Measurements from ENCODE around the gene GHRL.

Gene GHRL, protein sequence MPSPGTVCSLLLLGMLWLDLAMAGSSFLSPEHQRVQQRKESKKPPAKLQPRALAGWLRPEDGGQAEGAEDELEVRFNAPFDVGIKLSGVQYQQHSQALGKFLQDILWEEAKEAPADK

DNA sequence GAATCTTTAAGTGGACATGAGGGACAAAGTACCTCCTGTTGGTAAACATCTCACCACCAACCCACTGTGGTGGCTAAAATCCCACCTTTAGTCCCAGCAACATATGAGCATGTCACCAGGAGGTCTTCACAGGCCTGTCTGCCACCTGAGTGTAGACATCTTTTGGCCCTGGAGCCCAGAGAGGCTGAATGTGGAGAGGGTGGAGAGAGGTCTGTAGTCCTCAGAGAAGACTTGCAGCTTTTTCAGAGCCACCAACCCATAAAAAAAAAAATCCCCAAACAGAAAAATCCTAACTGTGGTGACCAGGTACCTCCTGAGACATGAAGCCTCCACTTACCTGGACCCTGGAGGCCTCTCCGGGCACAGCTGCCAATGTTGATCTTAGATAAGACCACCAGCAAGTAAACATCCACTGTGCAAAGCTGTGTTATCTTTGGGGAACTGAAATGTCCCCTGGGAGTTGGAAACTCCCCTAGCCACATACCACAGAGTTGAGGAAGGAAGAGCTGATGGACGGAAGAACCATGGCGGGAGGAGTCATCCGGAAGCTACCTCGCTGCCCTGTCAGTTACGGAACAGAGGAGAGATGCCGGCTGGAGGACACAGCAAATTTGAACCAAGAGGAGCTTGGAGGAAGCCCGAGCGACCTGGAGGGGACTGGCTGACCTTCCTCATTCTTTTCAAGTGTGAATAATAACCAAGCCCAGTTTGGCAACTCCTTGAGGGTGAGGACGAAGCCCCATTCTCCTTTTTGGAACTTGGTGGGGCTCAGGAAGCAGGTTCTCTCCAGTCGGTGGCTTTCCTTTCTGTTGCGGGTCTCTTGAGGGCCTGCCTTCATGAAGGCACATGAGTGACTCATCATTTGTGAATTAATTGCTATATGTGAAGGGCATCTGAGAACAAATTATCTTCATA, at the start of gene GHRL:
Gene GHRL (minus strand): TSS at position 443 of the 915 bp plus-strand sequence. CDS start 2,767 bp downstream, outside the sequence.
- no peak for FAIRE-seq

- no peak for FAIRE-seq
These were observed 49.2 kb upstream of the GHRL start for GRCh38 chr3:10341901-10342398.

DNA sequence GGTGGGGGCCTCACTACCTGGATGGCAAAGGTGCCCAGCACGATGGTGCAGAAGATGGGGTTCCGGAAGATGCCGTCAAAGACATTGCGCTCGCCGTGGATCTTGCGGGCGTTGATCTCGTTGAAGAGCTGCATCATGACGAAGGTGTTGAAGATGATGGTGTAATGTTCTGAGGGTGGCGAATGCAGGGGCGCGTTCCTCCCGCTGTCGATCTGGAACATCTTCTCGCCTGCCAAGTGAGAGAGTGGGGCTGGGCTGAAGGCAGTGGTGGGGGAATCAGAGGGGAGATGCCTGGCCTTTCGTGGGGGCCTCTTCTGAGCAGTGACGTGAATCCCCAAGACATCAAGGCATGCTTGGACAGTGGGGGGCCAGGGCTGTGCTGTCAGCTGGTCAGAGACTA, 47.7 kb upstream of the GHRL start:
- no peak for FAIRE-seq

DNA sequence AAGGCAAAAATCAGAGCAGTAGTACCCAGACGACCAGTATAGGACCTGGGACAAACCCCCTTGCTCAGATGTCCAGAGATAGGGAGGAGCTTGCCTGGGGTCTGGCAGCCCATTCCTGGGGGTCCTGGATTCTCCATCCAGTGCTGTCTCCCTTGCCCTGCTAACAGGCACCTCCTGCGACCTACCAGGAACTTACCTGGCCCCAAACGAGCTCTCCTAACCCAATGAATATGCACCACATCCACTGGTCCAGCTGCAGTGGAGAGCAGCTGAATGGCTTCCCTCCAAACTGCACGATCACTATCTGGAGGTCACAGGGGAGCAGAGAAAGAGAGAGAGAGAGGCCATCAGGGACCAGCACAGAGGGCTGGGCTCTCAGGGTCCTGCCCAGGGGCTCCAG, 47.3 kb upstream of the GHRL start:
- no peak for FAIRE-seq

DNA sequence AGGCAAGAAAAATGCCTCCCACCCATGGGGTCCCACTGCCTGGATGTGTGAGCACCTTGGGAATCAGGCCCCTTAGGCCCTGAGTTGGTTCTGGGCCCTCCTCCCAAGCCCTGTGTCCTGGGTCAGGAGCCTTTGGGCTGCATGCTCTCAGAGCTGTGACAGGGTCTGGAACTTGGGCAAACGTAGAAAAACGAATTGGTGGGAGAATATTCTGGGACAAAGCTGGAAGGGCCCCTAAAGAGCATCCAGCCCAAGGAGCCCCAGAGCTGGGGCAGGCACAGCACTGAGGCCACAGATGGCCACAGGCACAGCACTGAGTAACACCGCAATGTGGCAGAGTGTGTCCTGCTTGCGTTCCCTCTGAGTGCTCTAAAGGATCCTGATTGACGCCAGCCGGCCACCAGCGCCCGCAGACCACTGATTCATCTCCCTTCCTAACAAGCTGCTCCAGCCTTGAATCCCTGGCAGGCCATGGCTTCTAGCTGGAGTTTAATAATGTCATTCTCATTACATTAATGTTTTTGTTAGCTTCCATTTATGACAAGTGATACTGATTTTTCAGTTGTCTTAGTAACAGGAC, 46.7 kb upstream of the GHRL start:
- no peak for FAIRE-seq

DNA sequence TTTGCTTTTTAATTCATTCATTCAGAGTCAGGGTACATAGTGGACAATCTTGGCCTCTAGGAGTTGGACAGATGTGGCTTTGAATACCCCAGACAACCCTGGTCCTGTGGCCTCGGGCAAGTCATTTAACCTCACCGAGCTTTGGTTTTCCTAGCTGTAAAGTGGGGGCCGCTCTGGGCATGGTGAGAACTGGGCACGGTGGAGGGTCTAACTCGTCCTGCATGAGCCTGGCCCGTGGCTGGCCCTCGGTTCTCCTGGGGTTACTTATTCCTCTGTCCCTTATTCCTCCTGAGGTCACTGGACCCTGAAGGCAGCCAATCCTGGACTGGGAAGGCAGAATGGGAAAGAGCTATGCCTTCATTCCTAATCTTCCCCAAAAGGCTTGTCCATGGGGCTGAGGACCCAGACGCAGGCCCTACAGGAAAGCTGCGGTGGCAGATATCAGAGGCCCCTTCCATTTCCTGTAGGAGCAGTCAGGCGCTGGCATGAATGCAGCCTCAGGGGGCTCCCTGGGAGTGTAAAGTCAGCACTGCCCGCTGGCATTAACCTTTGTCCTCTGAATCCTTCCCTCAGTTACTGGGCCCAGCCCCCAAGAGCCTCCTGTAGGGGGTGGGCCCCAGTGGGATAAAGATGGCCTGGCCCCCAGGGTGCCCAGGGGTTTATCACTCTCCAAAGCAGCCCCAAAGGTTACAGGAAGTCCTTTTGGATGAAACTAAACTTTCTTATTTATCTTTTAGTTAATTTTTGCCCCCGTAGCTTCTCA, 46.0 kb upstream of the GHRL start:
- FAIRE-seq, result no peak

GRCh38 chr3:10338164-10338470, 45.4 kb upstream of the GHRL start:
- no peak for FAIRE-seq

- no peak for FAIRE-seq
These were observed 44.8 kb upstream of the GHRL start for GRCh38 chr3:10337323-10338163.

DNA sequence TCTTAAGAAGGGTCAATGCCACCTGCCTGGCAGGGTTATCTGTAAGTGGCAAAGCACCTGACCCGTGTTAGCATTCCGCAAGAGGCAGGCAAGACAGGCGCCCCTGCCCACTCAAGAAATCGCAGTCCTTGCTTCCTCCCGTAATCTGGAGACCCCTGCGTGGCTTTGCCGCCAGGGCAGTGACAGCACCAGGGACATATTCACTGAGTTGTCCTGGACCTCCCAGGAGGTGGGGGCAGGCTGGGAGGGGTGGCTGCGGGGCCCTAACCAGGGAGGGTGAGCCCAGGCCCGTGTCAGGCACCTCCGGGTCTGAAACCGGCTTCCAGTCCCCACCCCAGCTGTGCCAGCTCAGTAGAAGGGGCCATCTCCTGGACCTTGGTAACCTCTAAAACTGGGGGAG, 44.0 kb upstream of the GHRL start:
- no peak for FAIRE-seq

DNA sequence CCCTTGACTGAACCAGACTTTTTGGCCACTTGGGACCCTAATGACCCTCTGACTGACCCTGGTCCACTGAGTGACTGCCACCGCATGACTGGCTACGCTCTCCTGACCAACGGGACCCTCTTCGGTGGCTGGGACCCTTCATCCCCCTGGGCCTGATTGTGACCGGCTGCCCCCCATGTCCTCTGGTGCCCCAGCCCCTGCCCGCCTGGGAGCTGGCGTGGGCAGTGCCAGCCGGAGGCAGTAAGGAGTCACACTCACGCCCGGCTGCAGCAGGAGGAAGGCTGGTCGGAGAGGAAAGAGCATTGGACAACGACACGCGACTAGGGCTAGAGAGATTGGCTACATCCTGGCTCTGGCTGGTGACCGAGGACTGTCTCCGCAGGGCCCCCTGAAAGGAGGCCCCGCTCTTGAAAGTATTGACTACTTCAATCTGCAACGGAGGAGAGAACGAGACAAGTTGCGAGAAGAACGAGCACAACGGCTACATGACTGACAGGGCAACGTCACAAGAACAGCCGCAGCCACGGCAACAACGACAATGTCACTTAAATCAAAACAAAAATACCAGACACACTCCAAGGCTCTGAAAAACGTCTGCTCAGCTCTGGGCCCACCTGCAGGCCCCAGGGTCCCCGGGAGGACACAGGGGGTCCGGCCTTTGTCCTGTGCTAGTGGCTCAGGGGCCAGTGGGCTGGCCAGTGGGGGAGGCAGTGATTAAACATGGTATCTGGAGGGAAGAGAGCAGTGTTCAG, 43.3 kb upstream of the GHRL start:
- FAIRE-seq, result no peak

GRCh38 chr3:10335190-10335738, 42.5 kb upstream of the GHRL start:
- FAIRE-seq, result no peak

GRCh38 chr3:10334459-10334858, 41.7 kb upstream of the GHRL start:
- no peak for FAIRE-seq

DNA sequence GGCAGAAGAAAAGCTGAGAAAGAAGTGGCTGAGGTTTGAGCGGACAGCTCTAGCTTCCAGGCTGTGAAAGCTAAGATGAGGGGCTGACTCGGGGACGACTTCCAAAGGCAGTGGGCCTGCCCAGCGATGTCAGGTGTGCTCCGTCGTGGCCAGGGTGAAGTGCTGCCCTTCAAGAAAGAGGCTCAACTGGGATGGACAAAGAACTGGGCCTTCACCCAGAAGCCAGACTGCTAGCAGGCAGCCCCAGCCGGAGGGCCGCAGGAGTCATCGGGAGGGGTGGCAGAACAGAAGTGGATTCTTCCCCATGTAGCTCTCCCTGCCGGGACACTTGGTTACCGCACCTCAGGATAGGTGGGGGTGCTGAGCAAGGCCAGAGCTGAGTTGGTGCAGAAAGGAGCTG, 41.3 kb upstream of the GHRL start:
- no peak for FAIRE-seq

DNA sequence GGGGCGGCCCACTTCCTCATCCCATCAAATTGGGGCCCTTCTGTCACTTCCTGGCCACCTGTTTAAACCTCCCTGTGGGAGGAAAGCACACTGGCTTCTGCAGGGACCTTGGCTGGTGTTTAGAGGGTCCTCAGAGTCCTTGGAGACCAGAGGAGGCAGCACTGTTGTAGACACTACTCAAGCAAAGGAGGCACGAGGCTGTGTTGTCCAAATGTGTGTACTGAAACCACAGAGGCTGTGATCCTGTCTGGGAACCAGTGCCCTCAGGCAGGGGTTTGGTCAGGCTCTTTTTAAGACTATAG, 40.6 kb upstream of the GHRL start:
- FAIRE-seq, result no peak

DNA sequence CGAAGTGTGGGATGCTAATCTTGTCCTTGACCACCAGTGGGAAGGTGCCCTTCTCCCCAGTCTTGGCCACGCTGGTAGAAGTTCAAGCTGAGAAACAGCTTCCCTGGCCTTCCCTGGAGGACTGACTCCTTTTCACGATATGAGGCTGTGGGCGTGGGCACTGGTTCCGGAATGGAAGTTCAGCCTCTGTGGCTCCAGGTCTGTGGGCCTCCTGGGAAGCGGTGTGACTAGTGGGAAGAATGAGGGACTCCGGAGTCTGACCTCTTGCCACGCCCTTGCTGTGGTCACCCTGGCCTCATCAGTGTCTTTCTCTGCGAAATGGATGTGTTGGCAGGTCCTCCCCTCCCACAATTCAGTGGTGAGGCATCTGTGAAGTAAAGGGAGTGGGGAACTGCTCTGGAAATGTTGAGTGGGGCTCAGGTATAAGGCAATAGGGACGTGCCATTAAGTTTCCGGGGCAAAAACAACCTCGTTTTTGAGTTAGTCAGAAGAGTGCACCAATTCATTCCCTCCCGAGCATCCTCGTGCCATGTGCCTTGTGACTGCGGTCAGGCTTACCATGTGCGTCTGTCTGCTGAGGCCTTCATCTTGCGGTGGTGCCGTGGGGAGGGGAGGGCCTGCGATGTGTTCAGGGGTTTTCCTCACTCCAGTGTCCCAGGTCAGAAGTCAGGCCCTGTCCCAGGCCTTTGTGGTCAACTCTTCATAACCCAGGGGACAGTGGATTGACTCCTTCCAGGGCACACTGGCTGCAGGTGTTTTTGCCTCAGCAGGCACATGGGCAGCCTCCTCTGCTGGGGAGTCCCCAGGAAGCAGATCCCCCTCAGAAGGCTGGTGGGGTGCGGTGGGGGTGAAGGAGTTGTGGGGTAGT, 40.0 kb upstream of the GHRL start:
- FAIRE-seq, result no peak

DNA sequence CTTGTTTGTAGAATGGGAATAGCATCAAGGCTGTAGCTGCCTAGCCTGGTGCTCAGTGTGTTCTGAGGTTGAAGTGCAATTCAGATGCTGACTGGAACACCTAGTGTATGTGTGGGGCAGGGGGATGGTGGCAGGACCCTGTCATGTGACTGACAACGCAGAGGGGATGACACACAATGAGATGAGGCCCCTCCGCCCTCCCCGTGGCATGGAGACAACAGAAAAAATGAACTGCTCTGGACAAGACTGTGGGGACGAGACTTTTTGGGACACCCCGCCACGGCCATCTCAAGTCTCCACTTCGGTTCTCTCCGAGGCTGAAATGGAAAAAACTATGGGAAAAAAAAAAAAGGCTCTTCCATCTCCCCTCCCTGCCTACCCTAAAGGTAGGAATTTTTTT, 38.6 kb upstream of the GHRL start:
- FAIRE-seq, result no peak

DNA sequence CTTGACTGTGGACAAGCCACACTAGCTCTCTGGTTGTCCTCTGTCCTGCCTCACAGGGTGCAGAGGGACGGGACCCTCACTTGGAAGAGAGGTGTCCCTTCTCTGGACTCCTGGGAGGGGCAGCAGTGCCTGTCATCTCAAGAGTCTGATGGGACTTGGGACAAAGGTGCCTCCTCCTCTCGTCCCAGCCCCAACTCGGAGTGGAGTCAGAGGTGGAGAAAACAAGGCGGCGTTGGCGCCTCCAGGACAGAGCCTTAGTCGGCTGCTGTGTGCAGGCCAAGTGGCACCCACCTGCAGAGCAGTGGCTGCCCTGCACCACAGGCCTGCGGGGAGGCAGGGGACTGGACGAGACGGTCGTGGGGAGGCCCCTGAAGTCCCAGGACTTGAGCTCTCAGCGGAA, 37.6 kb upstream of the GHRL start:
- no peak for FAIRE-seq

GRCh38 chr3:10329495-10330015, 36.8 kb upstream of the GHRL start:
- no peak for FAIRE-seq

- FAIRE-seq, result no peak
These were observed 35.8 kb upstream of the GHRL start for GRCh38 chr3:10328460-10329071.

GRCh38 chr3:10327592-10327991, 34.8 kb upstream of the GHRL start:
- no peak for FAIRE-seq

Measured in endometrium (tissue), 2 donors.